ENCODE data around the gene SH3D21. TPM values are rescaled to one million over a fixed set of nuclear protein-coding genes. Genes with fewer than 3 reads are reported as not detected.

SH3D21 gene
- total and polyA plus RNA-seq, 11 donors: 0.38 to 3.1 (median 1.4) TPM

DNA sequence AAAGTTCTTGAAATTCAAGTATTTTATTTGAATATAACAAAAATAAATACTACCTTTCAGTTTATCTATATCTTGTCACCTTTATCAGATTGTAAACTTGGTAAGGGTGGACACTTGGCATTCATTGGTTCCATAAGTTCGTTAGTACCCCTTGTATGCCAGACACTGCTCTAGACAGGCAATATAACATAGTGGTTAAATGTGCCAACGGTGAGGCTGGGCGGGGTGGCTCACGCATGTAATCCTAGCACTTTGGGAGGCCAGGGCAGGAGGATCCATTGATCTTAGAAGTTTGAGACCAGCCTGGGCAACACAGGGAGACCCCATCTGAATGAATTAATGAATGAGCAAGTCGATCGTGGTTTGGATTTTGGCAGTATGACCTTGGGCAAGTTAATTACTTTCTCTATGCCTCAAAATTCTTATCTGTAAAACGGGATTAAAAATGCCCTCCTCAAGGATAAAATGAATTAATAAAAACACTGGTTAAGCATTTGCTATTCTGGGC lies 26.3 kb upstream of the SH3D21 start:
- Histone ChIP-seq H3K36me3 (peaks cover 0 to 44% (median 27%) of the 10 kb centered on the region in 9 donors), H3K4me3 (no peak overlapping the region), H3K4me1 (peaks cover 0 to 77% (median 44%) of the 10 kb centered on the region in 12 donors), H3K9me3 (no peaks in the 10 kb centered on the region), H3K27ac (peak overlapping the region; percentile 39 to 90 (median 79)), H3K27me3 (no peaks in the 10 kb centered on the region)
- DNase-seq (no peak), ATAC-seq (peak in 3 of 4 donors; percentile 20 to 31 (median 26))
- WGBS, 4 donors: 64 to 77% (median 75%) methylated on average over 7 of the region's 7 CpGs
- intact Hi-C loops (cut with DNase I): loop anchor here in 9 of 10 donors (5.0 to 10.0 kb wide), 7 partner anchors 38 to 128 kb away; partner anchors contain the start of gene THRAP3 (in 1 of the 9)
- TF ChIP-seq, protein P1, sequence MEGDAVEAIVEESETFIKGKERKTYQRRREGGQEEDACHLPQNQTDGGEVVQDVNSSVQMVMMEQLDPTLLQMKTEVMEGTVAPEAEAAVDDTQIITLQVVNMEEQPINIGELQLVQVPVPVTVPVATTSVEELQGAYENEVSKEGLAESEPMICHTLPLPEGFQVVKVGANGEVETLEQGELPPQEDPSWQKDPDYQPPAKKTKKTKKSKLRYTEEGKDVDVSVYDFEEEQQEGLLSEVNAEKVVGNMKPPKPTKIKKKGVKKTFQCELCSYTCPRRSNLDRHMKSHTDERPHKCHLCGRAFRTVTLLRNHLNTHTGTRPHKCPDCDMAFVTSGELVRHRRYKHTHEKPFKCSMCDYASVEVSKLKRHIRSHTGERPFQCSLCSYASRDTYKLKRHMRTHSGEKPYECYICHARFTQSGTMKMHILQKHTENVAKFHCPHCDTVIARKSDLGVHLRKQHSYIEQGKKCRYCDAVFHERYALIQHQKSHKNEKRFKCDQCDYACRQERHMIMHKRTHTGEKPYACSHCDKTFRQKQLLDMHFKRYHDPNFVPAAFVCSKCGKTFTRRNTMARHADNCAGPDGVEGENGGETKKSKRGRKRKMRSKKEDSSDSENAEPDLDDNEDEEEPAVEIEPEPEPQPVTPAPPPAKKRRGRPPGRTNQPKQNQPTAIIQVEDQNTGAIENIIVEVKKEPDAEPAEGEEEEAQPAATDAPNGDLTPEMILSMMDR (IDR thresholded peaks at IDR 0.05): no peak
- TF ChIP-seq POLR2A (IDR thresholded peaks at IDR 0.05): no peak

DNA sequence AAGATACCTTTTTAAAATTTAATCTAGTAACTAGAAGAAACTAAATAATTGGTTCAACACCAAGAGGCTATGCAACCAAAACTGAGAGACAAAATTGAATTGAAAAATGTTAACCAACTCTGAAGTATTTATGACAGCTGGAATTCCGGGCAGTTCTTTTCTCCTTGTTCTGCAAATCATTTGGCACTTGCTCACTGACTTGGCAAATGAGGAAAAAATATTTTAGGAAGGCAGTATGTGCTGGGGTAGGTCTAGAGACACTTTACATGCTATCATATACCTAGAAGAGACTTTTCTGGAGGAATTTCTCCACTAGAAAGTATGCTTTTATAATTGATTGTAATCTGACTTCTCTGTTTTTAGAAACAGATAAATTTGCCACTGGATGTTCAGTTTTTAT lies 22.1 kb upstream of the SH3D21 start:
- ATAC-seq (peak in 2 of 4 donors; percentile 24 to 26), DNase-seq (no peak)
- peak overlapping the region in 1 of 12 donors; percentile 1 for H3K4me3 ChIP-seq
- no peaks in the 10 kb centered on the region for H3K9me3 ChIP-seq
- peaks cover 0 to 84% (median 52%) of the 10 kb centered on the region in 12 donors for H3K4me1 ChIP-seq
- H3K27me3 ChIP-seq: no peaks in the 10 kb centered on the region
- WGBS, 4 donors: 27 to 38% (median 35%) methylated on average over 1 of the region's 1 CpG
- H3K36me3 ChIP-seq: peaks cover 0 to 78% (median 66%) of the 10 kb centered on the region in 9 donors
- no peak for TF ChIP-seq POLR2A (IDR thresholded peaks at IDR 0.05)
- TF ChIP-seq, protein P1 (IDR thresholded peaks at IDR 0.05): no peak
- intact Hi-C loops (cut with DNase I): loop anchor here (2.0 to 10.0 kb wide), 11 partner anchors 42 to 185 kb away; partner anchors contain the start of genes THRAP3 (in 2 of the 10) and TRAPPC3 (in 2 of the 10)
- H3K27ac ChIP-seq: peak overlapping the region; percentile 24 to 78 (median 66)

DNA sequence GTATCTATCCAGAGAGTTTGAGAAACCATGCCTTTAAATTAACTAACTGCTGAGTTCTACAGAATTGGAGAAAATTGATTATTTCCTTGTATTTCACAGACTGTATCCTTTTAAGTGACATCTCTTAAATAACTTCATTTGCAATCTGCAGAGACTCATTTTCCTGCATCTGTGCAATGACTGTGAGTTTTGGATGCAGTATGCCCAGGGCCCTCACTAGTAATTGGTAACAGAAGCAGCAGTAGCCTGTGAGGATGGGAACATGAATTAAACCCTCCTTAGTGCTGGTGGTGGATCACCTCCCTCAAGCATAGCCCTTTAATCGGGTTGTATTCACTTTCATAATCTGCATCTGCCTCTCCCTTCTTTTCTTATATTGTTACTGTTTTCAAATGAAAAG lies 21.7 kb upstream of the SH3D21 start:
- H3K9me3 ChIP-seq: no peaks in the 10 kb centered on the region
- DNase-seq: no peak
- no peak for ATAC-seq
- H3K27me3 ChIP-seq: no peaks in the 10 kb centered on the region
- 32 to 52% (median 41%) methylated on average over 1 of the region's 1 CpG for WGBS, 4 donors
- H3K27ac ChIP-seq: peak overlapping the region in 11 of 12 donors; percentile 29 to 78 (median 67)
- peaks cover 0 to 85% (median 48%) of the 10 kb centered on the region in 12 donors for H3K4me1 ChIP-seq
- H3K36me3 ChIP-seq: peaks cover 0 to 83% (median 71%) of the 10 kb centered on the region in 9 donors
- intact Hi-C loops (cut with DNase I): loop anchor here (2.0 to 10.0 kb wide), 11 partner anchors 42 to 186 kb away; partner anchors contain the start of genes THRAP3 (in 2 of the 10) and TRAPPC3 (in 2 of the 10)
- TF ChIP-seq, protein P1 (IDR thresholded peaks at IDR 0.05): no peak
- no peak for TF ChIP-seq POLR2A (IDR thresholded peaks at IDR 0.05)
- peak overlapping the region in 1 of 12 donors; percentile 1 for H3K4me3 ChIP-seq

DNA sequence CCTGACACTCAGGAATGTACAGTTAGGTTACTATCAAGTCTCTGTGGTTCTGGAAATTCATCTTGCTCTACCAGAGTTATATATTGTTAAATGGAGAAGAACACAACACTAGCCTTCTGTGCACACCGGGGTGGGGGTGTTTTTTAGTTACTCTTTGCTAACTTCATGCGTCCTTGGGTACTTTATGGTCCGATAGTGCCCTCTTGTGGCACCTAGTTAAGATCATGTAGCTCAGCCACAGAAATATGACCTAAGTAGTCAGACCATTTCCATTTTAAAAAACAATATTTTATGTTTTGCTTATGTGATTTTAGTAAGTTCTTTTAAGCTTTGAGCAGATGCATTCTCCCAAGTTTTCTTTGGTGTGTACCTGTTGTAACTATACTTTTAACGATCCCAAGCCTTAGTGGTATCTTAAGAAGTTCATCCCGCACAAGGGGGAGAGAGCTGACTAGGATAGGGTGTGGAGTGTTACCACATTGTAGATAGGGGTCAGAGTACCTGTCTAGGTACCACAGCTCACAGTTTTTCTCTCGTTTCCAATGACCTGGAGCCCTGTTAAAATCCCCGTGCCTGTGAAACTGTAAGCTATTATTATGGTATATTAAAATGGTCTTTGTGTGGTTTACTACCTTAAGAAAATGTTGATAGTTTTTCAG lies 20.6 kb upstream of the SH3D21 start:
- H3K4me3 ChIP-seq: no peak overlapping the region
- H3K9me3 ChIP-seq: no peaks in the 10 kb centered on the region
- ATAC-seq (peak; percentile 64 to 78 (median 78)), DNase-seq (peak in 4 of 5 donors; percentile 47 to 75 (median 72))
- H3K4me1 ChIP-seq: peaks cover 0 to 77% (median 39%) of the 10 kb centered on the region in 12 donors
- peak overlapping the region in 10 of 12 donors; percentile 29 to 78 (median 68) for H3K27ac ChIP-seq
- no peak for TF ChIP-seq POLR2A (IDR thresholded peaks at IDR 0.05)
- TF ChIP-seq, protein P1 (IDR thresholded peaks at IDR 0.05): peak; percentile 64 to 84 (median 78)
- H3K36me3 ChIP-seq: peaks cover 0 to 93% (median 81%) of the 10 kb centered on the region in 9 donors
- intact Hi-C loops (cut with DNase I): loop anchor here (1.0 to 10.0 kb wide), 11 partner anchors 51 to 188 kb away; partner anchors contain the start of genes TRAPPC3 (in 5 of the 10) and THRAP3 (in 4 of the 10)
- no peaks in the 10 kb centered on the region for H3K27me3 ChIP-seq
- 30 to 41% (median 39%) methylated on average over 7 of the region's 7 CpGs for WGBS, 4 donors
